GM19452 (cell line): Measurements from ENCODE around the gene UGCG.
"Not testable (repeated sequence)": the region's sequence is repeated elsewhere in the genome, so short reads cannot be mapped to it uniquely, and the experiment has no call there.

Source experiments
- ATAC-seq: cut with Tn5 transposase; IDR thresholded peaks from one replicate; pipeline ENCODE4 v1.9.1; 2021; ENCODE audit not compliant: unreplicated experiment

The UGCG gene

GRCh38 chr9:111890334-111890733 lies 6.3 kb upstream of the UGCG start:
- ATAC-seq = no peak

GRCh38 chr9:111890867-111891266 lies 5.7 kb upstream of the UGCG start:
- not testable (repeated sequence) for ATAC-seq

DNA sequence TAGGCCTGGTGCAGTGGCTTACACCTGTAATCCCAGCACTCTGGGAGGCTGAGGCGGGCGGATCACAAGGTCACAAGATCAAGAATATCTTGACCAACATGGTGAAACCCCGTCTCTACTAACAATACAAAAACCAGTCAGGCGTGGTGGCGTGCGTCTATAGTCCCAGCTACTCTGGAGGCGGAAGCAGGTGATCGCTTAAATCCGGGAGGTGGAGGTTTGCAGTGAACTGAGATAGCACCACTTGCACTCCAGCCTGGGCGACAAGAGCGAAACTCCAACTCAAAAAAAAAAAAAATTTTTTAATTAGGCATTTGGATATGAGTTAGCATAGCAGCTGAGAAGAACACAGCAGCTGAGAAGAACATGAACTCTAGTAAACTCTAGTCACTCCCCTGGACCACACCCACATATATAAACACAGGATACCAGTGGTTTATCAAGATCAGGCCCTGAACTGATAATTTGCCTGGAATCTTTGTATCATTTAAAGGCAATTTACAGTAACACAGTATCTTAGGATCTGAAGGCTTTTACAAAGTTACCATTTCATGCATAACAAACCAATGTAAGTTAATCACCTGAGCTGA lies 4.6 kb upstream of the UGCG start:
- ATAC-seq = no peak

GRCh38 chr9:111896942-111897600 lies 457 bp downstream of the UGCG start:
- peak; percentile 45 for ATAC-seq

DNA sequence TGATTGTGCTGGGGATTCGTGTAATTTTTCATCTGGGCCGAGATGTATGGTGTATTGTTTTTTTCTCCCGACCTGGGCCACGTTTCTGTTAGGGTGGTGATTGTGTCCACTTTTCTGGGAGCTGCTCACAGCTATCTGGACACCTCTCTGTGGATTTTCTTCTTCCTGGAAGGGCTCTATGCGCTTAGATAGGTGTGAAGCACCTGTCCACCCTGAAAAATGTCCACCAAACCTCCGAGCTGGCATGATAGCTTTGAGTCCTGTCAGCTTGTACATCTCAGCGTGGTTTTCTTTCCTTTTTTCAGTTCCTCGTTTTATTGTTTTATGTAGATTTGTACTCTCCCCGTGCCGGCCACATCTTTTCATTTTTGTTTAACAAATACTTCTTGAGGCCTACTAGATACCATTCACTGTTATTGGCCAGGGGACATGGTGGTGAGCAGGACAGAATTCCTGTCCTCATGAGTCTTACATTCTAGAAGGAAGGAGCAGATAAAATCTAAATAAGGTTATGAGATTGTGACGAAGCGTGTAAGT lies 1.1 kb downstream of the UGCG start:
- peak; percentile 36 for ATAC-seq

DNA sequence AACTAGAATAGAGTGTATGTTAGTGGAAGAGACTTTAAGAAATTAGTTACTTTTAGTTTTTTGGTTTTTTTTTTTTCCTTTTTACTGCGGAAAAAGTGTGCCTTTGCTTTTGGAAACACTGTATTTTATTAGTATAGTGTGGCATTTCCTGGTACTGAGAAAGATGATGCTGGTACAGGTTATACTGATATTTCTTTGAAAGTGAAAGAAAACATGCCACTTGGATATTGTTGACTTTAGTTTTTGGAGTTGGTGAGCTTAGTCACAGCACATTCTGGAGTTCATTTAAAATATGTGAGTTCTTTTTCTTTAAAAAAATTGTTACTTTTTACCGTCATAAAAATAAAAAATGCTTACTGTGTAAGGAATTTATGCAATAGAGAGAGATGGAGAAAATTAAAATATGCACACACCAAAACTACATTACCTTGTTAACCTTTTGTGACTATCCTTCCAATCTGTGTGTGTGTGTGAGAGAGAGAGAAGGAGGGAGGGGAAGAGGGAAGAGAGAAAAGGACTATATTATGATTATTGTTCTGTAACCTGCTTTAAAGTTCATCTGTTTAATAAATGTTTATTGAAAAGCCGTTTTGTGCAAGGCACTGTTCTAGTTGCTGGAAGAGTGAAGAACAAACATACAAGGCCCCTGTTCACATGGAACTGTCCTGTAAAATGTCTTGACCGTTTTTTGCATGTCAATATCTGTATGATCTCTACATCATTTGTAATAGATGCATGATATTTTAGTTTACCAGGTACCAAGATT lies 1.9 kb downstream of the UGCG start:
- no peak for ATAC-seq

- ATAC-seq = no peak
Measured at GRCh38 chr9:111900151-111900857, 3.7 kb downstream of the UGCG start.

DNA sequence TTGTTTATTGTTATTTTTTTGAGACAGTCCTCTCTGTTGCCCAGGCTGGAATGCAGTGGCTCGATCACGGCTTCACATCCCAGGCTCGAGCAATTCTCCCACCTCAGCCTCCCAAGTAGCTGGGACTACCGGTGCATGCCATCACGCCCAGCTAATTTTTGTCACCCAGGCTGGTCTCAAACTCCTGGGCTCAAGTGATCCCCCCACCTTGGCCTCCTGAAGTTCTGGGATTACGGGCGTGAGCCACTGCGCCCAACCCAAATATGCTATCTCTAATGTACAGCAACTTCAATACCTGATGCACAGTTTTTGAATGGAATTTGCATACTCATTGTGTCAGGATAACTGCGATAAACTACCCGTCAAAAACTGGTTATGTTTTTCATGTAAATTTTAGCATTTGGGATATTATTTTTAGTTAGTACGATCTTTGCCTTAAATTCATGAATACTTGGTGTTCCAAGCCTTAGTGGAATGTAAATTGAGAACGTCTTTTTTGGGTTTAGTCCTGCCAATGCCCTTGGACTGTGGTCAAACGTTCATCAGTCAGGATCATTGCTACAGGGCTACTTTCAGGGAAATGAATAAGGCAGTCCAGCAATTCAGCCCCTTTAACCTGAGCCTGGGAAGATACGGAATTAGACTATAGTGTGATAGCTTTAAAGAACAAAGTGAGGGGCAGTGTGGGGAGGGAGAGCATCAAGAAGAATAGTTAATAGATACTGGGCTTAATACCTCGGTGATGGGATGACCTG lies 4.4 kb downstream of the UGCG start:
- no peak for ATAC-seq

DNA sequence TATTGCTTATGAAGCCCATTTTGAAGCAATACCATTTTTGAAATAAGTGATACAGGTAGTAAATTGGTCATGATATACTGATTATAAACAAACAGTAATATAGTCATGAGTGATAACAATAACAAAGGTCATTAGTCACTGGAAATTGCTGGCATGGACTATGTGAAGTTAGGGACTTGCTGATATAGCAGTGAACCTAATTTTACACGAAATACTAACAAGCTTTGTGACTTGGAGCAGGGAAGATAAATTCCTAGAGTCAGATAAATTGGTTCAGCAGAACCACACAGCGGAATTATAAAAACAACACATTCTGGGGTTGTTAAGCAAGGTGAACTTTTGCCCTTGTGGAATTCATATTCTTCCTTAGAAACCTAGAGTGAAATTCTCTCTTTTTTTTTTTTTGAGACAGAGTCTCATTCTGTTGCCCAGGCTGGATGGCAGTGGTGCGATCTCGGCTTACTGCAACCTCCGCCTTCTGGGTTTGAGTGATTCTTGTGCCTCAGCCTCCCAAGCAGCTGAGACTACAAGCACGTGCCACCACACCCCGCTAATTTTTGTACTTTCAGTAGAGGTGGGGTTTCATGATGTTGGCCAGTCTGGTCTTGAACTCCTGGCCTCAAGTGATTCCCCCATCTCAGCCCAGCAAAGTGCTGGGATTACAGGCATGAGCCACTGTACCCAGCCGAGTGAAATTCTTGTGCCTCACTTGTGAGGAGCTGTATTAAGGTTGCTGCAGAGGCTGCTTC lies 6.0 kb downstream of the UGCG start:
- ATAC-seq = no peak

GRCh38 chr9:111903535-111903934 lies 6.9 kb downstream of the UGCG start:
- ATAC-seq = not testable (repeated sequence)

DNA sequence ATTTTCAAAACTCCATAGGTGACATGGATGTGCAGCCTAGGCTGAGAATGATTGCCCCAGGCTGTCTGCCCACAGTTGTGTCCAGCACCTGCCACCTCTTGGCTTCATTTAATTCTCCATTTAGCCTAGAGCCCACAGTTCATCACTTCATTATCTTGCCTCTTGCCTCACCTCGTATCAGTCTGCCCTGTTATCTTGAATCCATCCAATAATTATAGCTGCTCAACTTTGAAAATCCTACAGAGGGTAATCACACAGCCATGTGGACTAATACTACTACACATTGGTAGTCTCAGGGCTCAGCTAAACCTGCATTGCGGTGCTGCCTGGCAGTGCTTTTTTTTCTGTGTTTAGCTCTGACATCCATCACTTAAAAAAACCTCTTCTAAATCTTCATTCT lies 7.4 kb downstream of the UGCG start:
- ATAC-seq = no peak

DNA sequence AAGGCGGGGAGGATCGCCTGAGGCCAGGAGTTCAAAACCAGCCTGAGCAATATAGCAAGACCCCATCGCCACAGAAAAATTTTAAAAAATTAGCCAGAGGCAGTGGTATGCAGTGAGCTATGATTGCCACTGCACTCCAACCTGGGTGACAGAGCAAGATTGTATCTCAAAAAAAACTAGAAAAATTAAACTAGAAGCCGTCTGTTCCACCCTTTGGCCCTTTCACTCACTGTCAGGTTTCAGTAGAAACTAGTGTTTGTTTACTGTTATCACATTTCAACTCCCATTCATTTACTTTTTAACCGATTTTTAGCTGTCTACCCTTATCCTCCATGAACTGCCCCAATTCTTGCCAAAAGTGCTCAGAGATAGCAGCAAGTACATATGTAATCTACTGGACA lies 8.3 kb downstream of the UGCG start:
- no peak for ATAC-seq

- no peak for ATAC-seq
Measured at GRCh38 chr9:111907147-111907546, 10.5 kb downstream of the UGCG start.

DNA sequence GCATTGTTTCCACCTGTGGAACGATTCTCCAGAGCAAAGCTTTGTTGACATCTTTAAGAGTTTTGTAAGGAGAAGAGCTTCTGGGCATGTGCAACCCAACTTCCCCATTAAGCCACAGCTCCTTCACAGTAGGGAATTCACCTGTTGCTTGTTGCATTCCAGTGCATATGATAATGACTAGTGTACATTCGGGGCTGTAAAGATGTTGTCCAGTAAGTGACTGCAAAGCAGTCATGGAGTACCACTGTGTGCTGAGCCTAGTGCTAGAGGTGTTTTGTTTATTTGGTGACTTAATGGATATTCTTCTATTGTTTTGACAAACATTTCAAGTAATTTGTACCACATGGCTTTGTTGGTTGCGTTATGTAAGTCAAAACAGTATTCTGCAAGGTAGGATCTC lies 12.8 kb downstream of the UGCG start:
- no peak for ATAC-seq

GRCh38 chr9:111910428-111910827 lies 13.8 kb downstream of the UGCG start:
- no peak for ATAC-seq

DNA sequence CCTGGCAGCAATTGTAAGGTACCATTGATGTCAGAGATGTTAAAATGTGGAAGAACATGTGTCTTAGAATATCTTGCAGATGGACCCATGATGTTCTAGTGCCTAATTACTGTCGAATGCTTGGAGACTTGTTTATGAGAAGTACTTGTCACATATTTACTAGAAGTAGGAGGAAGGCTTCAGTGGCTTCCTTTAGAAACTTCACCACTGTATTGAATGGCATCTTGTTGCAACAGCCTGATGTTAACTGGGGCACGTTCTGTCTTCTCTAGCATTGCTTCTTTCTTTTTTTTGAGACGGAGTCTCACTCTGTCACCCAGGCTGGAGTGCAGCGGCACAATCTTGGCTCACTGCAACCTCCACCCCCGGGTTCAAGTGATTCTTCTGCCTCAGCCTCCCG lies 16.5 kb downstream of the UGCG start:
- ATAC-seq = no peak

GRCh38 chr9:111914749-111915424 lies 18.3 kb downstream of the UGCG start:
- no peak for ATAC-seq

GRCh38 chr9:111915425-111915758 lies 18.8 kb downstream of the UGCG start:
- ATAC-seq = no peak

GRCh38 chr9:111916234-111916645 lies 19.6 kb downstream of the UGCG start:
- peak; percentile 68 for ATAC-seq

GRCh38 chr9:111917201-111917600 lies 20.6 kb downstream of the UGCG start:
- ATAC-seq = no peak
